OCI-LY1 (cell line): ENCODE data around the gene NCAPG2.

Experiments used
- H2AFZ ChIP-seq: fragments of 200-600 bp; sonication (generic), shearing (Covaris generic); 2 replicates; pipeline ENCODE4 v1.6.0; 2014; ENCODE audit warnings: antibody characterized with exemption, mild to moderate bottlenecking, low read length
- H3F3A ChIP-seq: fragments of 200-600 bp; sonication (generic), shearing (Covaris generic); 2 replicates; pipeline ENCODE4 v1.6.0; 2014; ENCODE audit warnings: mild to moderate bottlenecking, antibody characterized with exemption, low read length, moderate library complexity; ENCODE audit not compliant: insufficient read depth
- H3K27ac ChIP-seq: fragments of 200-600 bp; sonication (generic); 2 replicates; pipeline ENCODE4 v1.5.1; 2014; ENCODE audit warnings: low read length, mixed run types, mild to moderate bottlenecking, low read depth; ENCODE audit not compliant: poor library complexity, severe bottlenecking
- H3K27me3 ChIP-seq: fragments of 200-600 bp; sonication (generic); 2 replicates; pipeline ENCODE4 v1.6.0; 2014; ENCODE audit warnings: antibody characterized with exemption, mild to moderate bottlenecking, low read length, moderate library complexity; ENCODE audit not compliant: insufficient read depth
- H3K36me3 ChIP-seq: fragments of 200-600 bp; sonication (generic); 2 replicates; pipeline ENCODE4 v1.6.1; 2014; ENCODE audit warnings: mild to moderate bottlenecking, antibody characterized with exemption, low read length, moderate library complexity, mixed read lengths; ENCODE audit not compliant: insufficient read depth
- H3K4me1 ChIP-seq: fragments of 200-600 bp; sonication (generic); 2 replicates; pipeline ENCODE4 v1.5.1; 2014; ENCODE audit warnings: mild to moderate bottlenecking, low read length, moderate library complexity; ENCODE audit not compliant: insufficient read depth, severe bottlenecking
- H3K4me2 ChIP-seq: fragments of 200-600 bp; sonication (generic), shearing (Covaris generic); 2 replicates; pipeline ENCODE4 v1.6.1; 2014; ENCODE audit warnings: low read length
- H3K4me3 ChIP-seq: fragments of 200-600 bp; sonication (generic); 2 replicates; pipeline ENCODE4 v1.5.1; 2014; ENCODE audit warnings: low read length, low read depth, mild to moderate bottlenecking, mixed read lengths; ENCODE audit not compliant: poor library complexity, severe bottlenecking
- H3K79me2 ChIP-seq: fragments of 200-600 bp; shearing (Covaris generic); 2 replicates; pipeline ENCODE4 v1.6.1; 2016; ENCODE audit warnings: mixed run types, low read length, mixed read lengths; ENCODE audit not compliant: insufficient read depth
- H3K9ac ChIP-seq: fragments of 200-600 bp; sonication (generic), shearing (Covaris generic); 2 replicates; pipeline ENCODE4 v1.6.1; 2014; ENCODE audit warnings: mild to moderate bottlenecking, low read length, mixed read lengths
- H3K9me2 ChIP-seq: fragments of 200-600 bp; sonication (generic), shearing (Covaris generic); 2 replicates; pipeline ENCODE4 v1.6.1; 2014; ENCODE audit warnings: low read depth, mild to moderate bottlenecking, low read length, mixed read lengths
- H3K9me3 ChIP-seq: fragments of 200-600 bp; shearing (Covaris generic); 2 replicates; pipeline ENCODE4 v1.6.1; 2014; ENCODE audit warnings: low read length, mixed read lengths
- H4K20me1 ChIP-seq: fragments of 200-600 bp; sonication (generic), shearing (Covaris generic); 2 replicates; pipeline ENCODE4 v1.6.0; 2016; ENCODE audit warnings: mild to moderate bottlenecking, low read length; ENCODE audit not compliant: insufficient read depth
- CTCF ChIP-seq: fragments of 200-600 bp; sonication (generic), shearing (Covaris generic); IDR thresholded peaks from 2 replicates; pipeline ENCODE4 v1.5.1; 2017; ENCODE audit warnings: mild to moderate bottlenecking, antibody characterized with exemption, low read length, moderate library complexity, mixed read lengths
- EZH2 ChIP-seq: fragments of 200-600 bp; sonication (generic), shearing (Covaris generic); IDR thresholded peaks from 2 replicates; pipeline ENCODE4 v1.8.0; 2017; ENCODE audit warnings: borderline replicate concordance, mixed run types, mild to moderate bottlenecking, antibody characterized with exemption, low read length, moderate library complexity, mixed read lengths

NCAPG2 gene

GRCh38 chr7:158592541-158592940 lies 112.1 kb downstream of the NCAPG2 start:
- H3K27ac ChIP-seq, result no peak overlapping the region
- H3F3A ChIP-seq, result no peaks in the 10 kb centered on the region
- H3K9me3 ChIP-seq, result peaks cover 6% of the 10 kb centered on the region; the same call in 1 of the 2 replicates
- TF ChIP-seq CTCF, result no peak
- no peak for TF ChIP-seq EZH2
- no peaks in the 10 kb centered on the region for H3K9me2 ChIP-seq
- H3K4me2 ChIP-seq, result no peak overlapping the region
- no peaks in the 10 kb centered on the region for H4K20me1 ChIP-seq
- H3K36me3 ChIP-seq, result no peaks in the 10 kb centered on the region
- no peaks in the 10 kb centered on the region for H3K4me1 ChIP-seq
- H3K27me3 ChIP-seq, result no peaks in the 10 kb centered on the region
- H3K4me3 ChIP-seq, result no peak overlapping the region
- H3K79me2 ChIP-seq, result no peaks in the 10 kb centered on the region
- no peak overlapping the region for H3K9ac ChIP-seq
- no peak overlapping the region for H2AFZ ChIP-seq

- Histone ChIP-seq H3K4me3 (no peak overlapping the region), H3K27ac (no peak overlapping the region), H3K36me3 (no peaks in the 10 kb centered on the region), H3K4me2 (no peak overlapping the region), H3K27me3 (no peaks in the 10 kb centered on the region), H3K79me2 (no peaks in the 10 kb centered on the region), H2AFZ (no peak overlapping the region), H3K4me1 (no peaks in the 10 kb centered on the region), H3F3A (no peaks in the 10 kb centered on the region), H4K20me1 (no peaks in the 10 kb centered on the region), H3K9me3 (peaks cover 6% of the 10 kb centered on the region; the same call in 1 of the 2 replicates), H3K9me2 (no peaks in the 10 kb centered on the region), H3K9ac (no peak overlapping the region)
- TF ChIP-seq CTCF (no peak), EZH2 (no peak)
Measured at GRCh38 chr7:158591944-158592343, 112.7 kb downstream of the NCAPG2 start.

GRCh38 chr7:158590181-158590530 lies 114.4 kb downstream of the NCAPG2 start:
- no peaks in the 10 kb centered on the region for H3K27me3 ChIP-seq
- H3K9me2 ChIP-seq, result no peaks in the 10 kb centered on the region
- H3K4me1 ChIP-seq, result no peaks in the 10 kb centered on the region
- H3K4me2 ChIP-seq, result no peak overlapping the region
- no peak overlapping the region for H2AFZ ChIP-seq
- H3K9ac ChIP-seq, result no peak overlapping the region
- no peak overlapping the region for H3K4me3 ChIP-seq
- H3K79me2 ChIP-seq, result no peaks in the 10 kb centered on the region
- H3K36me3 ChIP-seq, result no peaks in the 10 kb centered on the region
- no peak overlapping the region for H3K27ac ChIP-seq
- TF ChIP-seq CTCF (no peak), EZH2 (no peak)
- H3F3A ChIP-seq, result no peaks in the 10 kb centered on the region
- no peaks in the 10 kb centered on the region for H4K20me1 ChIP-seq
- H3K9me3 ChIP-seq, result 0 out of 2 replicates have a peak, but pooled peaks cover 3% of the 10 kb centered on the region
